Endothelial cell of umbilical vein (primary cell): ENCODE data around the gene TXNRD2. TPM values are rescaled to one million over a fixed set of nuclear protein-coding genes. Genes with fewer than 3 reads are reported as not detected.
A peak's percentile ranks its signal among the peaks of the same experiment; 100 is the strongest.

Source experiments
- BruUV-seq: library from RNA; stranded (reverse); fragments of 400-500 nt; replicated peaks from 2 replicates; lab custom pipeline; 2021; lab: Mats Ljungman, UMichigan
- CTCF ChIA-PET: fragments of 300-600, 350-600 bp; sonication (Branson Sonifier 250); formaldehyde crosslinking; loops from one replicate; lab custom pipeline; 2021; ENCODE audit warnings: antibody characterized with exemption, inconsistent platforms; lab: Charles Lee
- POLR2A ChIA-PET: fragments of 300-600, 350-600 bp; sonication (Branson Sonifier 250); formaldehyde crosslinking; loops from one replicate; lab custom pipeline; 2021; ENCODE audit warnings: antibody characterized with exemption, inconsistent platforms; lab: Charles Lee
- DNase-seq: peaks from one replicate; pipeline ENCODE4 v3.0.0-alpha.2; 2011; ENCODE audit warnings: low read depth, low spot score
- FAIRE-seq: peaks from 2 replicates; lab custom pipeline; 2011; peaks lifted over from hg19 to GRCh38; lab: Jason Lieb, UNC
- H2AFZ ChIP-seq: 2 replicates; pipeline ENCODE4 v1.6.0; 2012; ENCODE audit warnings: low read depth, low read length, control low read depth, inconsistent platforms
- H3K27ac ChIP-seq: 2 replicates; pipeline ENCODE4 v1.5.1; 2011; ENCODE audit warnings: low read depth, mild to moderate bottlenecking, control low read depth, low read length, moderate library complexity; ENCODE audit not compliant: insufficient read depth
- H3K27me3 ChIP-seq, 2 experiments: 2 replicates each; pipeline versions ENCODE4 v1.6.0 to v1.6.1; 2011; ENCODE audit warnings: low read length in 2 of 2, mixed read lengths in 1 of 2; ENCODE audit not compliant: control insufficient read depth in 2 of 2, insufficient read depth in 2 of 2
- H3K36me3 ChIP-seq, 2 experiments: 2 replicates in 1 of 2; 3 replicates in 1 of 2; pipeline ENCODE4 v1.5.1; 2011; ENCODE audit warnings: low read length in 2 of 2, mild to moderate bottlenecking in 1 of 2, moderate library complexity in 1 of 2; ENCODE audit not compliant: control insufficient read depth in 2 of 2, insufficient read depth in 2 of 2; ENCODE audit errors: extremely low read depth in 1 of 2
- H3K4me1 ChIP-seq: 3 replicates; pipeline ENCODE4 v1.5.1; 2011; ENCODE audit warnings: mild to moderate bottlenecking, low read length; ENCODE audit not compliant: control insufficient read depth, insufficient read depth; ENCODE audit errors: extremely low read depth
- H3K4me2 ChIP-seq: 2 replicates; pipeline ENCODE4 v1.6.1; 2011; ENCODE audit warnings: low read length, control low read depth, mixed read lengths; ENCODE audit not compliant: insufficient read depth
- H3K4me3 ChIP-seq, 3 experiments: fragments of 200-600 bp in 1 of 3; sonication (generic), shearing (Covaris generic) in 1 of 3; replicated peaks in 1 of 3; 2 replicates each; pipeline ENCODE4 v1.5.1; 2011 to 2016; ENCODE audit warnings: control low read depth in 3 of 3, low read length in 3 of 3, mild to moderate bottlenecking in 2 of 3, inconsistent platforms in 1 of 3, low read depth in 1 of 3, moderate library complexity in 1 of 3; ENCODE audit not compliant: insufficient read depth in 1 of 3
- H3K79me2 ChIP-seq: 2 replicates; pipeline ENCODE4 v1.6.0; 2012; ENCODE audit warnings: low read length, inconsistent platforms; ENCODE audit not compliant: control insufficient read depth, insufficient read depth
- H3K9ac ChIP-seq: replicated peaks from 2 replicates; pipeline ENCODE3; 2011; ENCODE audit warnings: low read length, control low read depth; ENCODE audit not compliant: insufficient read depth; ENCODE audit errors: extremely low read depth
- H3K9me1 ChIP-seq: replicated peaks from 3 replicates; pipeline ENCODE4 v1.6.0; 2011; ENCODE audit warnings: mild to moderate bottlenecking, low read length; ENCODE audit not compliant: control insufficient read depth, insufficient read depth; ENCODE audit errors: extremely low read depth
- H3K9me3 ChIP-seq: replicated peaks from 2 replicates; pipeline ENCODE4 v1.5.1; 2012; ENCODE audit warnings: low read length, inconsistent platforms; ENCODE audit not compliant: control insufficient read depth, insufficient read depth
- H4K20me1 ChIP-seq: replicated peaks from 2 replicates; pipeline ENCODE3; 2011; ENCODE audit warnings: mild to moderate bottlenecking, low read length; ENCODE audit not compliant: control insufficient read depth, insufficient read depth; ENCODE audit errors: extremely low read depth
- CTCF ChIP-seq, 2 donors: IDR thresholded peaks; 1 replicate in 1 of 2; 2 replicates in 1 of 2; pipeline ENCODE4 v1.5.1; 2011; ENCODE audit warnings: low read length in 2 of 2, mild to moderate bottlenecking in 2 of 2, moderate library complexity in 2 of 2, control low read depth in 1 of 2, inconsistent platforms in 1 of 2, low read depth in 1 of 2; ENCODE audit not compliant: insufficient read depth in 1 of 2; ENCODE audit errors: extremely low read depth in 1 of 2
- EZH2 ChIP-seq: IDR thresholded peaks from 2 replicates; pipeline ENCODE4 v1.6.1; 2012; ENCODE audit warnings: borderline replicate concordance, low read depth, mild to moderate bottlenecking, moderate library complexity, low read length, inconsistent platforms; ENCODE audit not compliant: severe bottlenecking
- MYC ChIP-seq: IDR thresholded peaks from one replicate; pipeline ENCODE4 v1.6.1; 2011; ENCODE audit warnings: mild to moderate bottlenecking, low read depth, low read length
- POLR2A ChIP-seq: IDR thresholded peaks from 2 replicates; pipeline ENCODE4 v1.6.1; 2012; ENCODE audit warnings: low read depth, mild to moderate bottlenecking, control low read depth, low read length
- dilution Hi-C: fragments of 300-500 bp; cut with MboI; formaldehyde crosslinking; loops from one replicate; pipeline ENCODE4 v1.15.0; 2019; ENCODE audit warnings: low sequenced_read_pairs; ENCODE audit not compliant: extremely low pct_ligation_motif_present
- intact Hi-C: fragments of 100-400 bp; cut with micrococcal nuclease; formaldehyde crosslinking; loops from one replicate; pipeline ENCODE4 v1.10.0; 2022
- polyA plus RNA-seq, 4 experiments: library from polyadenylated mRNA; depleted of rRNA in 3 of 4; stranded (reverse) in 3 of 4; unstranded in 1 of 4; fragments of >200 nt; gene quantifications; 2 replicates each; pipeline versions ENCODE4 v1.2.1 to v1.2.3, GENCODE V29; 2011 to 2012; ENCODE audit warnings: missing spikeins in 1 of 4
- total RNA-seq: library from RNA; stranded (reverse); gene quantifications from 2 replicates; pipeline ENCODE4 v1.2.3, GENCODE V29; 2021

Gene TXNRD2
- total and polyA plus RNA-seq, 2 donors (not counting 3 experiments of a cell fraction or from before 2014, with no cell fraction given), result 211 to 440 TPM

GRCh38 chr22:19849835-19850762 lies 91.5 kb downstream of the TXNRD2 start:
- no peak overlapping the region for H3K27ac ChIP-seq
- H3K79me2 ChIP-seq, result peaks cover 48% of the 10 kb centered on the region
- FAIRE-seq, result peak; percentile 4
- no peaks in the 10 kb centered on the region for H3K9me3 ChIP-seq
- no TSS peak for BruUV-seq
- no peaks in the 10 kb centered on the region for H4K20me1 ChIP-seq
- ChIA-PET CTCF (interaction anchor here (1.3 to 2.9 kb wide), 3 partner anchors 26 to 120 kb away, joined by 3 to 8 read pairs (median 3); no protein-coding TSS in a partner anchor), POLR2A (interaction anchor here (1.2 kb wide), 1 partner anchor 21 kb away, joined by 3 read pairs; no protein-coding TSS in a partner anchor)
- TF ChIP-seq EZH2 (no peak), CTCF (IDR thresholded peaks at IDR 0.05; ENCODE audit: extremely low read depth in 1 of 2, insufficient read depth in 1 of 2, low read depth in 1 of 2, low read length in 2 of 2) (no peak), POLR2A (no peak), MYC (no peak)
- no peak for DNase-seq
- intact Hi-C loops (loop anchor here (5.0 kb wide), 1 partner anchor 93 kb away; no protein-coding TSS in a partner anchor), dilution Hi-C loops (no loop called here)
- peaks cover 28% of the 10 kb centered on the region for H3K4me1 ChIP-seq
- H3K9me1 ChIP-seq, result no peaks in the 10 kb centered on the region
- H3K27me3 ChIP-seq, result no peaks in the 10 kb centered on the region
- H3K36me3 ChIP-seq, result peaks cover 15 to 25% of the 10 kb centered on the region in 2 experiments
- H3K4me3 ChIP-seq, result no peak overlapping the region
- H3K4me2 ChIP-seq, result no peak overlapping the region
- no peak overlapping the region for H3K9ac ChIP-seq
- no peak overlapping the region for H2AFZ ChIP-seq
